HG03520 (cell line): ENCODE measurements around the gene KCNQ5.
"Not testable (repeated sequence)": the region's sequence is repeated elsewhere in the genome, so short reads cannot be mapped to it uniquely, and the experiment has no call there.

ENCODE experiments used
- ATAC-seq: cut with Tn5 transposase; IDR thresholded peaks from one replicate; pipeline ENCODE4 v1.9.1; 2021; ENCODE audit warnings: mild to moderate bottlenecking, moderate library complexity; ENCODE audit not compliant: unreplicated experiment

Gene KCNQ5

GRCh38 chr6:72890671-72891070, 268.8 kb downstream of the KCNQ5 start:
- ATAC-seq, result no peak

- ATAC-seq, result no peak
These were observed 271.0 kb downstream of the KCNQ5 start for GRCh38 chr6:72892901-72893300.

GRCh38 chr6:72894091-72894490, 272.2 kb downstream of the KCNQ5 start:
- ATAC-seq, result no peak

- ATAC-seq, result not testable (repeated sequence)
These were observed 276.4 kb downstream of the KCNQ5 start for GRCh38 chr6:72898313-72898712.

GRCh38 chr6:72905705-72906478, 284.0 kb downstream of the KCNQ5 start:
- no peak for ATAC-seq

- ATAC-seq, result no peak
These were observed 289.7 kb downstream of the KCNQ5 start for GRCh38 chr6:72911463-72912155.

- no peak for ATAC-seq
These were observed 291.9 kb downstream of the KCNQ5 start for GRCh38 chr6:72913797-72914196.

GRCh38 chr6:72916298-72916697, 294.4 kb downstream of the KCNQ5 start:
- ATAC-seq, result no peak

GRCh38 chr6:72916906-72917305, 295.0 kb downstream of the KCNQ5 start:
- no peak for ATAC-seq

GRCh38 chr6:72922401-72922800, 300.5 kb downstream of the KCNQ5 start:
- ATAC-seq, result no peak

GRCh38 chr6:72925136-72925535, 303.3 kb downstream of the KCNQ5 start:
- ATAC-seq, result no peak

- ATAC-seq, result no peak
These were observed 308.8 kb downstream of the KCNQ5 start for GRCh38 chr6:72930556-72931132.

- no peak for ATAC-seq
These were observed 309.5 kb downstream of the KCNQ5 start for GRCh38 chr6:72931325-72931887.

- ATAC-seq, result no peak
These were observed 311.4 kb downstream of the KCNQ5 start for GRCh38 chr6:72933233-72933632.

GRCh38 chr6:72936766-72937559, 315.1 kb downstream of the KCNQ5 start:
- no peak for ATAC-seq

- ATAC-seq, result no peak
These were observed 316.2 kb downstream of the KCNQ5 start for GRCh38 chr6:72938104-72938503.

GRCh38 chr6:72939004-72939403, 317.1 kb downstream of the KCNQ5 start:
- ATAC-seq, result no peak

GRCh38 chr6:72940265-72940664, 318.4 kb downstream of the KCNQ5 start:
- no peak for ATAC-seq

GRCh38 chr6:72941263-72941662, 319.4 kb downstream of the KCNQ5 start:
- no peak for ATAC-seq

GRCh38 chr6:72941751-72942150, 319.9 kb downstream of the KCNQ5 start:
- no peak for ATAC-seq

- ATAC-seq, result no peak
These were observed 321.8 kb downstream of the KCNQ5 start for GRCh38 chr6:72943699-72944098.
